ENCODE measurements around the gene LRCH1.
"Not testable (repeated sequence)": the region's sequence is repeated elsewhere in the genome, so short reads cannot be mapped to it uniquely, and the experiment has no call there.

DNA sequence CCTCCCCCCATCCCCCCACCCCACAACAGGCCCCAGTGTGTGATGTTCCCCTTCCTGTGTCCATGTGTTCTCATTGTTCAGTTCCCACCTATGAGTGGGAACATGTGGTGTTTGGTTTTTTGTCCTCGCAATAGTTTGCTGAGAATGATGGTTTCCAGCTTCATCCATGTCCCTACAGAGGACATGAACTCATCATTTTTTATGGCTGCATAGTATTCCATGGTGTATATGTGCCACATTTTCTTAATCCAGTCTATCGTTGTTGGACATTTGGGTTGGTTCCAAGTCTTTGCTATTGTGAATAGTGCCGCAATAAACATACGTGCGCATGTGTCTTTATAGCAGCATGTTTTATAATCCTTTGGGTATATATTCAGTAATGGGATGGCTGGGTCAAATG is 202.5 kb downstream of the LRCH1 start:
- TF ChIP-seq, protein P1, sequence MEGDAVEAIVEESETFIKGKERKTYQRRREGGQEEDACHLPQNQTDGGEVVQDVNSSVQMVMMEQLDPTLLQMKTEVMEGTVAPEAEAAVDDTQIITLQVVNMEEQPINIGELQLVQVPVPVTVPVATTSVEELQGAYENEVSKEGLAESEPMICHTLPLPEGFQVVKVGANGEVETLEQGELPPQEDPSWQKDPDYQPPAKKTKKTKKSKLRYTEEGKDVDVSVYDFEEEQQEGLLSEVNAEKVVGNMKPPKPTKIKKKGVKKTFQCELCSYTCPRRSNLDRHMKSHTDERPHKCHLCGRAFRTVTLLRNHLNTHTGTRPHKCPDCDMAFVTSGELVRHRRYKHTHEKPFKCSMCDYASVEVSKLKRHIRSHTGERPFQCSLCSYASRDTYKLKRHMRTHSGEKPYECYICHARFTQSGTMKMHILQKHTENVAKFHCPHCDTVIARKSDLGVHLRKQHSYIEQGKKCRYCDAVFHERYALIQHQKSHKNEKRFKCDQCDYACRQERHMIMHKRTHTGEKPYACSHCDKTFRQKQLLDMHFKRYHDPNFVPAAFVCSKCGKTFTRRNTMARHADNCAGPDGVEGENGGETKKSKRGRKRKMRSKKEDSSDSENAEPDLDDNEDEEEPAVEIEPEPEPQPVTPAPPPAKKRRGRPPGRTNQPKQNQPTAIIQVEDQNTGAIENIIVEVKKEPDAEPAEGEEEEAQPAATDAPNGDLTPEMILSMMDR (conservative IDR thresholded peaks at IDR 0.05; ENCODE audit: low read length), result not testable (repeated sequence)
- not testable (repeated sequence) for TF ChIP-seq EZH2phosphoT487 (IDR thresholded peaks at IDR 0.05; ENCODE audit: borderline replicate concordance, low read depth, low read length)
